22Rv1 (cell line): Measurements from ENCODE around the gene KSR2.
"Not testable (repeated sequence)": the region's sequence is repeated elsewhere in the genome, so short reads cannot be mapped to it uniquely, and the experiment has no call there.

ENCODE experiments used
- H3K27ac ChIP-seq: fragments of 450-650 bp; 2 replicates; pipeline ENCODE4 v1.5.1; 2017
- ZFX ChIP-seq: fragments of 450-650 bp; IDR thresholded peaks from 2 replicates; pipeline ENCODE4 v1.6.1; 2017; ENCODE audit warnings: antibody characterized with exemption, borderline replicate concordance
- TF ChIP-seq, protein P1 (sequence below): fragments of 450-650 bp; IDR thresholded peaks from 2 replicates; pipeline ENCODE4 v1.5.1; 2017; ENCODE audit warnings: mild to moderate bottlenecking

Gene KSR2

GRCh38 chr12:118011377-118011776 is 42.6 kb upstream of the KSR2 start:
- no peak overlapping the region for H3K27ac ChIP-seq
- TF ChIP-seq ZFX = no peak
- TF ChIP-seq, protein P1, sequence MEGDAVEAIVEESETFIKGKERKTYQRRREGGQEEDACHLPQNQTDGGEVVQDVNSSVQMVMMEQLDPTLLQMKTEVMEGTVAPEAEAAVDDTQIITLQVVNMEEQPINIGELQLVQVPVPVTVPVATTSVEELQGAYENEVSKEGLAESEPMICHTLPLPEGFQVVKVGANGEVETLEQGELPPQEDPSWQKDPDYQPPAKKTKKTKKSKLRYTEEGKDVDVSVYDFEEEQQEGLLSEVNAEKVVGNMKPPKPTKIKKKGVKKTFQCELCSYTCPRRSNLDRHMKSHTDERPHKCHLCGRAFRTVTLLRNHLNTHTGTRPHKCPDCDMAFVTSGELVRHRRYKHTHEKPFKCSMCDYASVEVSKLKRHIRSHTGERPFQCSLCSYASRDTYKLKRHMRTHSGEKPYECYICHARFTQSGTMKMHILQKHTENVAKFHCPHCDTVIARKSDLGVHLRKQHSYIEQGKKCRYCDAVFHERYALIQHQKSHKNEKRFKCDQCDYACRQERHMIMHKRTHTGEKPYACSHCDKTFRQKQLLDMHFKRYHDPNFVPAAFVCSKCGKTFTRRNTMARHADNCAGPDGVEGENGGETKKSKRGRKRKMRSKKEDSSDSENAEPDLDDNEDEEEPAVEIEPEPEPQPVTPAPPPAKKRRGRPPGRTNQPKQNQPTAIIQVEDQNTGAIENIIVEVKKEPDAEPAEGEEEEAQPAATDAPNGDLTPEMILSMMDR = no peak

- no peak overlapping the region for H3K27ac ChIP-seq
- TF ChIP-seq, protein P1 = no peak
- TF ChIP-seq ZFX = no peak
These were observed 42.1 kb upstream of the KSR2 start for GRCh38 chr12:118010903-118011302.

GRCh38 chr12:117999806-118000205 is 31.0 kb upstream of the KSR2 start:
- not testable (repeated sequence) for H3K27ac ChIP-seq

DNA sequence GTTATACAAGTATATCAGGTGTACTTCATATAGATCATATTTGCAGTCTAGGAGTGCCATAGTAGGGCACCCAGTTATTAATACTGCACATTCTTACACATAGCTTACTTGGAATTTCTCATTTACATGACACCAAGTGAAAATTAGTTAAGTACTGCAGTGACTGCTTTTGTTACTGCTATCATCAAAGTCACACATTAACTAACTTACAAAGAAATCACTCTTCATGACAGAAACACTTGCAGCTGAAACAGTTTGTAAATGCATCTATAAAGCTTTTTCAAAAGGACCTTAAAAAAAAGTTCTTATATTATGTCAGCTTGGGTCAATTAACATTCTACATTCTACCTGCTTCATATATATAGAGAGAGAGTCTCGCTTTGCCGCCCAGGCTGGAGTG is 29.9 kb upstream of the KSR2 start:
- TF ChIP-seq ZFX = no peak
- no peak overlapping the region for H3K27ac ChIP-seq

- H3K27ac ChIP-seq = no peak overlapping the region
- TF ChIP-seq, protein P1 = no peak
- TF ChIP-seq ZFX = no peak
These were observed 26.0 kb upstream of the KSR2 start for GRCh38 chr12:117994551-117995438.

- no peak overlapping the region for H3K27ac ChIP-seq
- TF ChIP-seq, protein P1 = no peak
- TF ChIP-seq ZFX = no peak
These were observed 18.1 kb upstream of the KSR2 start for GRCh38 chr12:117986705-117987469.

DNA sequence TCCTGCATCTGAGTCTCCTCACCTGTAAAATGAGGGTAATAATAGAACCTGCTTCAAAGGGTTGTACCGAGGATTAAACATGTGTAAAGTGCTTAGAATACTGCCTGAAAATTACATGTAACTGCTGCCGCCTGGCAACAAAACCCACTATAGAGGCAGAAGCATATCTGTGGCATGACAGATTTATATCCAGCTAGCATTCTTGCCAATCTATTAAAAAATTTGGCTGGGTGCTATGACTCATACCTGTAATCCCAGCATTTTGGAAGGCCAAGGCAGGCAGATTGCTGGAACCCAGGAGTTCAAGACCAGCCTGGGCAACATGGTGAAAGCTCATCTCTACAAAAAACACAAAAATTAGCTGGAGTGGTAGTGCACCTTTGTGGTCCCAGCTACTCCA is 16.4 kb upstream of the KSR2 start:
- no peak for TF ChIP-seq ZFX
- TF ChIP-seq, protein P1 = no peak
- no peak overlapping the region for H3K27ac ChIP-seq

DNA sequence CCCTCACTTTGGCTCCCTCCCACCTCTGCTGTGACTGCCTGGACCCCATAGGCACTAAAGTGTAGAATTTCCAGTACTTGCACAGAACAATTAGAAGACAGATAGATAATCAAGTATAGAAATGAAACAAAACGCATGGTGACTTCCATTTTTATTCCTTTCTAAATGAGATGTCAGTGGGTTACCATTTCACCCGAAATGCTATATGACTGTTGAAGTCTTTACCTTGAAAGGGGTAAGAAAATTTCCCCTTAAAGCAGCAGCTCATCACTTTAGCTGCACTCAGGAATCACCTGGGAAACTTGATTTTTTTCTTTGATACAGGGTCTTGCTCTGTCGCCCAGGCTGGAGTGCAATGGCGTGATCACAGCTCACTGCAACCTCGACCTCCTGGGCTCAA is 12.5 kb upstream of the KSR2 start:
- TF ChIP-seq, protein P1 = no peak
- TF ChIP-seq ZFX = no peak
- H3K27ac ChIP-seq = no peak overlapping the region
